ENCODE measurements around the gene RNF113B.

DNA sequence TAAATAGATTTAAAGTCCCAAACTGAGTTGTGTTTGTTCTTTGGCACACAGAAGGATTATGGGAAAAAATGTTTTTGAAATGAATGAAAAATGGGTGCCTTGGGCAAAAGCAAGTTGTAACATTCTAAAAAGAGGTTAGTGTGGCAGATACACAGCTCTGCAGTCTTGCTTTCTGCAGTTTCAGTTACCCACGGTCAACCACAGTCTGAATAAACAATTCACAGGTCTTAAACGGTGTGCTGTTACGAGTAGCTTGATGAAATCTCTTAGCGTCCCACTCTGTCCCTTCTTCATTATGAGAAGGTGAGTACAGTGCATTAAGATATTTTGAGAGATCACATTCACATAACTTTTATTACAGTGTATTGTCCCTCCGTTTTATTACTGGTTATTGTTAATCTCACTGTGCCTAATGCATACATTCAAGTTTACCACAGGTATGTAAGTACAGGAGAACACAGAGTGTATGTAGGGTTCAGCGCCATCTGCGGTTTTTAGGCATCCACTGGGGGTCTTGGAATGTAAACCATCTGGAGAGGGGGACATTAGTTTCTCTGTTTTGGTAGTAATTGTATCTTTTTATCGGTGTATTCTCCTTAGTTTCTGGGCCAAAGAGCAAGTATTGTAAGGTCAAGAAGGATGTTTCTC is 26.1 kb downstream of the RNF113B start:
- TF ChIP-seq, protein P1, sequence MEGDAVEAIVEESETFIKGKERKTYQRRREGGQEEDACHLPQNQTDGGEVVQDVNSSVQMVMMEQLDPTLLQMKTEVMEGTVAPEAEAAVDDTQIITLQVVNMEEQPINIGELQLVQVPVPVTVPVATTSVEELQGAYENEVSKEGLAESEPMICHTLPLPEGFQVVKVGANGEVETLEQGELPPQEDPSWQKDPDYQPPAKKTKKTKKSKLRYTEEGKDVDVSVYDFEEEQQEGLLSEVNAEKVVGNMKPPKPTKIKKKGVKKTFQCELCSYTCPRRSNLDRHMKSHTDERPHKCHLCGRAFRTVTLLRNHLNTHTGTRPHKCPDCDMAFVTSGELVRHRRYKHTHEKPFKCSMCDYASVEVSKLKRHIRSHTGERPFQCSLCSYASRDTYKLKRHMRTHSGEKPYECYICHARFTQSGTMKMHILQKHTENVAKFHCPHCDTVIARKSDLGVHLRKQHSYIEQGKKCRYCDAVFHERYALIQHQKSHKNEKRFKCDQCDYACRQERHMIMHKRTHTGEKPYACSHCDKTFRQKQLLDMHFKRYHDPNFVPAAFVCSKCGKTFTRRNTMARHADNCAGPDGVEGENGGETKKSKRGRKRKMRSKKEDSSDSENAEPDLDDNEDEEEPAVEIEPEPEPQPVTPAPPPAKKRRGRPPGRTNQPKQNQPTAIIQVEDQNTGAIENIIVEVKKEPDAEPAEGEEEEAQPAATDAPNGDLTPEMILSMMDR (IDR thresholded peaks at IDR 0.05), result no peak
- no peak for TF ChIP-seq ZFX (IDR thresholded peaks at IDR 0.05; ENCODE audit: borderline replicate concordance)
